GM18505 (cell line): ENCODE results near the gene SYN1.
A peak's percentile ranks its signal among the peaks of the same experiment; 100 is the strongest.

Source experiments
- ATAC-seq: cut with Tn5 transposase; IDR thresholded peaks from one replicate; pipeline ENCODE4 v1.9.1; 2021; ENCODE audit not compliant: unreplicated experiment
- POLR2A ChIP-seq: IDR thresholded peaks from 4 replicates; pipeline ENCODE4 v1.6.1; 2011; ENCODE audit warnings: borderline replicate concordance; ENCODE audit not compliant: insufficient read depth, insufficient read length; ENCODE audit errors: extremely low read depth

The SYN1 gene

GRCh38 chrX:47539860-47540259 lies 79.8 kb downstream of the SYN1 start:
- ATAC-seq, result no peak
- TF ChIP-seq POLR2A, result no peak

GRCh38 chrX:47530049-47530448 lies 89.6 kb downstream of the SYN1 start:
- no peak for TF ChIP-seq POLR2A
- no peak for ATAC-seq

GRCh38 chrX:47529548-47529947 lies 90.1 kb downstream of the SYN1 start:
- no peak for ATAC-seq
- no peak for TF ChIP-seq POLR2A

- ATAC-seq, result no peak
- TF ChIP-seq POLR2A, result no peak
Measured at GRCh38 chrX:47523713-47524166, 95.9 kb downstream of the SYN1 start.

- no peak for TF ChIP-seq POLR2A
Measured at GRCh38 chrX:47523297-47523696, 96.4 kb downstream of the SYN1 start.

More at GRCh38 chrX:47523297-47523696, 96.4 kb downstream of the SYN1 start:
- peak; percentile 92 for ATAC-seq
